Measurements from ENCODE around the gene COA3. TPM values are rescaled to one million over a fixed set of nuclear protein-coding genes. Genes with fewer than 3 reads are reported as not detected.

COA3 gene
- total and polyA plus RNA-seq, 5 donors = 64.4 to 142 (median 73.0) TPM

DNA sequence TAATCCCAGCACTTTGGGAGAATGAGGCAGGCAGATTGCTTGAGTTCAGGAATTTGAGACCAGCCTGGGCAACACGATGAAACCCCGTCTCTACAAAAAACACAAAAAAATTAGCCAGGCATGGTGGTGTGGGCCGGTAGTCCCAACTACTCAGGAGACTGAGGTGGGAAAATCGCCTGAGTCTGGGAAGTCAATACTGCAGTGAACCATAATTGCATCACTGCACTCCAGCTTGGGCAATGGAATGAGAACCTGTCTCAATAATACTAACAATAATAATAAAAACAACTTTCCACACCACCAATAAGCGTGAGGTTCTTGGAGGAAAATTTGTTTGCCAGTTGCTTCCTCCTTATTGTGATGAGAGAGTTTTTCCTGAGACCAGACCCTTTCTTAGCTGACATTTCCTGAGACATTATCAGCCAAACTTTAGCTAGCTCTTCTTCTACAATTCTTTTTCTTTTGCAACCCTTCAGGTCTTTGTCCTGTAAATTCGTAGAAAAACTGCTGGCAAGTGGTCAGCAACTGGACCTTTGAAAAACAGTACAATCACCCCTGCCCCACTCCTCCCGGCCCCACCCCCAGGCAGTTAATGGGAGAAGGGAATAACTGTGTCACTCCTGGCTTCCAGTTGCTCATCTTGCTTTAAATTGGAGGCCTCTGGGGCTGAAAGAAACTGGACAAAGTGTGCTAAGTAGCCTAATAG lies 50.1 kb downstream of the COA3 start:
- peaks cover 12% of the 10 kb centered on the region for H3K4me1 ChIP-seq (ENCODE audit: control insufficient read depth, insufficient read depth, low read length)
- intact Hi-C loops (cut with DNase I) = no loop called here
- ATAC-seq = peak in 1 of 2 donors; percentile 2
- WGBS = 46% methylated on average over 7 of the region's 7 CpGs
- no peaks in the 10 kb centered on the region for H3K9me3 ChIP-seq (ENCODE audit: control insufficient read depth, low read length)
- DNase-seq = peak; percentile 47 to 80 (median 60)
- no peak overlapping the region for H3K4me3 ChIP-seq (ENCODE audit: low read length)
- no peaks in the 10 kb centered on the region for H3K27me3 ChIP-seq (ENCODE audit: control insufficient read depth, insufficient read depth)
- H3K27ac ChIP-seq (ENCODE audit: low read length) = peak overlapping the region; percentile 65

Small RNA genes lying within 50 kb of the gene (microRNA-seq; reads per million reads assigned to microRNA genes)
- 0 to 0.54 reads per million in 2 donors for gene MIR6781

Other genes with a start within 250 kb of the COA3 start
- 1 to 10 TPM; 1.2 to 1.6 (median 1.4) TPM for gene HSD17B1, start 245.8 kb downstream of the COA3 start, total RNA-seq
- 2.5 TPM for gene HSD17B1, start 245.8 kb downstream of the COA3 start, polyA plus RNA-seq
- gene COASY, start 236.6 kb downstream of the COA3 start, total RNA-seq = 10 to 100 TPM; 32.4 to 45.5 (median 40.0) TPM
- 30.2 TPM for gene COASY, start 236.6 kb downstream of the COA3 start, polyA plus RNA-seq
- gene MLX, start 231.6 kb downstream of the COA3 start, total RNA-seq = 10 to 100 TPM; 46.9 to 63.8 (median 54.2) TPM
- gene MLX, start 231.6 kb downstream of the COA3 start, polyA plus RNA-seq = 65.0 TPM
- gene PSMC3IP, start 221.0 kb downstream of the COA3 start, total RNA-seq = 1 to 10 TPM; 1.4 to 3.3 (median 2.5) TPM
- 2.2 TPM for gene PSMC3IP, start 221.0 kb downstream of the COA3 start, polyA plus RNA-seq
- gene RETREG3, start 189.3 kb downstream of the COA3 start, total RNA-seq = 10 to 100 TPM; 23.9 to 27.0 (median 25.5) TPM
- 13.0 TPM for gene RETREG3, start 189.3 kb downstream of the COA3 start, polyA plus RNA-seq
- gene TUBG1, start 189.0 kb downstream of the COA3 start, total RNA-seq = 10 to 100 TPM; 34.3 to 60.7 (median 46.0) TPM
- gene TUBG1, start 189.0 kb downstream of the COA3 start, polyA plus RNA-seq = 48.9 TPM
- gene TUBG2, start 139.4 kb downstream of the COA3 start, total RNA-seq = 10 to 100 TPM; 11.6 to 21.3 (median 18.4) TPM
- 19.8 TPM for gene TUBG2, start 139.4 kb downstream of the COA3 start, polyA plus RNA-seq
- gene PLEKHH3, start 121.7 kb downstream of the COA3 start, total RNA-seq = 10 to 100 TPM; 14.4 to 30.8 (median 23.9) TPM
- gene PLEKHH3, start 121.7 kb downstream of the COA3 start, polyA plus RNA-seq = 23.0 TPM
- 1 to 10 TPM; 1.8 to 2.9 (median 2.5) TPM for gene CCR10, start 116.9 kb downstream of the COA3 start, total RNA-seq
- gene CCR10, start 116.9 kb downstream of the COA3 start, polyA plus RNA-seq = 2.6 TPM
- gene CNTNAP1, start 116.2 kb downstream of the COA3 start, total RNA-seq = 1 to 10 TPM; 4.6 to 9.9 (median 7.1) TPM
- 4.6 TPM for gene CNTNAP1, start 116.2 kb downstream of the COA3 start, polyA plus RNA-seq
- 10 to 100 TPM; 32.4 to 53.2 (median 43.6) TPM for gene EZH1, start 53.7 kb downstream of the COA3 start, total RNA-seq
- 22.5 TPM for gene EZH1, start 53.7 kb downstream of the COA3 start, polyA plus RNA-seq
- gene RAMP2, start 37.5 kb downstream of the COA3 start, total RNA-seq = 10 to 100 TPM; 29.2 to 45.9 (median 40.9) TPM
- 73.5 TPM for gene RAMP2, start 37.5 kb downstream of the COA3 start, polyA plus RNA-seq
- 10 to 100 TPM; 32.0 to 37.7 (median 33.0) TPM for gene VPS25, start 25.3 kb downstream of the COA3 start, total RNA-seq
- 42.7 TPM for gene VPS25, start 25.3 kb downstream of the COA3 start, polyA plus RNA-seq
- gene WNK4, start 18.1 kb downstream of the COA3 start, total RNA-seq = not detected
- gene WNK4, start 18.1 kb downstream of the COA3 start, polyA plus RNA-seq = 0.05 TPM
- gene CNTD1, start 157 bp upstream of the COA3 start, total RNA-seq = under 1 TPM in 2 of 4 donors, not detected in 2; 0.20 to 0.53 TPM
- gene CNTD1, start 157 bp upstream of the COA3 start, polyA plus RNA-seq = 0.59 TPM
- gene BECN1, start 25.6 kb upstream of the COA3 start, total RNA-seq = 10 to 100 TPM; 69.6 to 88.1 (median 71.8) TPM
- gene BECN1, start 25.6 kb upstream of the COA3 start, polyA plus RNA-seq = 54.3 TPM
- gene PSME3, start 34.7 kb upstream of the COA3 start, total RNA-seq = 10 to 100 TPM; 61.0 to 82.0 (median 70.1) TPM
- gene PSME3, start 34.7 kb upstream of the COA3 start, polyA plus RNA-seq = 57.6 TPM
- gene AOC2, start 45.9 kb upstream of the COA3 start, total RNA-seq = under 1 TPM; 0.37 to 0.67 (median 0.51) TPM
- gene AOC2, start 45.9 kb upstream of the COA3 start, polyA plus RNA-seq = 0.52 TPM
- 10 to 100 TPM; 11.5 to 29.9 (median 24.9) TPM for gene AOC3, start 52.5 kb upstream of the COA3 start, total RNA-seq
- gene AOC3, start 52.5 kb upstream of the COA3 start, polyA plus RNA-seq = 29.1 TPM
- not detected for gene G6PC1, start 102.1 kb upstream of the COA3 start, total RNA-seq
- gene G6PC1, start 102.1 kb upstream of the COA3 start, polyA plus RNA-seq = not detected
- gene AARSD1, start 165.8 kb upstream of the COA3 start, total RNA-seq = 10 to 100 TPM; 26.0 to 35.7 (median 30.6) TPM
- 41.6 TPM for gene AARSD1, start 165.8 kb upstream of the COA3 start, polyA plus RNA-seq
- gene PTGES3L, start 181.4 kb upstream of the COA3 start, total RNA-seq = 10 to 100 TPM; 31.3 to 44.4 (median 34.5) TPM
- 60.3 TPM for gene PTGES3L, start 181.4 kb upstream of the COA3 start, polyA plus RNA-seq
- gene RUNDC1, start 181.9 kb upstream of the COA3 start, total RNA-seq = 10 to 100 TPM in 3 of 4 donors, 1 to 10 TPM in 1; 9.8 to 14.4 (median 10.7) TPM
- 6.7 TPM for gene RUNDC1, start 181.9 kb upstream of the COA3 start, polyA plus RNA-seq
- gene RPL27, start 199.7 kb upstream of the COA3 start, total RNA-seq = 100 to 1,000 TPM; 651 to 877 (median 735) TPM
- gene RPL27, start 199.7 kb upstream of the COA3 start, polyA plus RNA-seq = 2,068 TPM
- gene IFI35, start 208.1 kb upstream of the COA3 start, total RNA-seq = 10 to 100 TPM; 15.1 to 20.3 (median 19.5) TPM
- gene IFI35, start 208.1 kb upstream of the COA3 start, polyA plus RNA-seq = 19.1 TPM
- 100 to 1,000 TPM in 1 of 4 donors, 10 to 100 TPM in 3; 85.9 to 107 (median 93.7) TPM for gene VAT1, start 223.7 kb upstream of the COA3 start, total RNA-seq
- 71.6 TPM for gene VAT1, start 223.7 kb upstream of the COA3 start, polyA plus RNA-seq
- gene RND2, start 226.5 kb upstream of the COA3 start, total RNA-seq = 1 to 10 TPM; 2.9 to 5.3 (median 4.2) TPM
- 3.2 TPM for gene RND2, start 226.5 kb upstream of the COA3 start, polyA plus RNA-seq

Data from right cardiac atrium (tissue), 5 donors.